ENCODE results near the gene CRYL1. TPM values are rescaled to one million over a fixed set of nuclear protein-coding genes. Genes with fewer than 3 reads are reported as not detected.

Gene CRYL1
- total and polyA plus RNA-seq, 2 of the 13 experiments (the other 11 are each of a cell fraction or from before 2014, with no cell fraction given), result 57.2 to 115 TPM

DNA sequence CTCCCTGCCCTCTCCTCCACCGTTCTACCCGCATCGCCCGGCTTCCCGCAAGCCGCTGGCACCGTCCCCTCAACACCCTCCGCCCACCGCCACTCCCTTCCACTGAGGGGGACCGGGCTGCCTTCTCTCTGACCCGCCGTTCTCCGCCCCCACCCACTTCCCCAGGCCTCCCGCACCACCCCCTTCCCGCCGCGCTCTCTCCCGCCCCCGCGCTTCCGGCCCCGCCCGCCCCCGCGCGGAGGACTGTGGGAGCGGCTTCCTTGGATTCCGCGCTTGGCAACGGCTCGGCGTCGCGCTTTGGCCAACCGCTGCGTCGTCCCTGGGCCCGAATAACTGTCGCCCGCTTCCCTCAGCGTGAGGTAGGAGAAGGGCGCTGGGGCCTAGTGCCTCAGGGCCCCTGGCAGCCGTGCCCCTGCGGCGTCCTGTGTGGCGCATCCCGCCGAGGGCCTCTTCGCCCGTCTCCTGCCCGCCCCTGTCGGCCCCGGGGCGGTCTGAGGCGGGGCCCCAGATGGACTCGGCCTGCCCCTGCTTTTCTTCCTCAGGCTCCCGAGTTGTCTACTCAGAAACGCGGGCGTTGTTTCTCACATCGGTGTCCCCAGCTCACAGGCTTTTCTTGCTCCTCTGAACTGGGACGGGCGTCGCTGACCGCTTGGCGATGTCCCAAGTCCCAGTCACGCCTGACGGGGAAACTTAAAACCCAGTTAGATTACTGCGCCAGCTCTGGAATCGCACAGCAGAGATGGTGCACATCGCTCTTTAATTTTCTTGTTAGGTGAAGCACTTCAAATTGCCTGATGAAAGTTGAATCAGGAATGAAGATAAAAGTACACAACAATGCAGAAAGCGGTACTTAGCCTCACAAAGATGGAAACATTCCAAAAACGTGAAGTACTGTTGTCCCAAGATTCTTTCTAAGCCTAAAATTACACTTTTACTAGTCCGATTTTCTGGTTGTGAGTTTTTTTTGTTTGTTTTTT is 41.5 kb upstream of the CRYL1 start, which contains the start of gene IFT88 (continued):
- TF ChIP-seq NCOA1 (CRISPR knock-in tag; IDR thresholded peaks at IDR 0.05) (no peak), AKNA (CRISPR knock-in tag; IDR thresholded peaks at IDR 0.05; ENCODE audit: borderline replicate concordance) (peak; percentile 75; the same call in 1 of the 2 replicates), ZNF230 (CRISPR knock-in tag; IDR thresholded peaks at IDR 0.05) (peak; percentile 64; the same call in 1 of the 2 replicates), TAF1 (CRISPR knock-in tag; IDR thresholded peaks at IDR 0.05) (peak; percentile 74; the same call in 1 of the 2 replicates), FOXA1 (IDR thresholded peaks at IDR 0.05) (no peak), FOXA1 (CRISPR knock-in tag; IDR thresholded peaks at IDR 0.05) (peak; percentile 13; the same call in 1 of the 2 replicates), MEF2D (CRISPR knock-in tag; IDR thresholded peaks at IDR 0.05) (peak; percentile 15; the same call in 1 of the 2 replicates), ZNF382 (CRISPR knock-in tag; IDR thresholded peaks at IDR 0.05; ENCODE audit: borderline replicate concordance) (no peak), HMG20B (CRISPR knock-in tag; conservative IDR thresholded peaks at IDR 0.05) (0 out of 2 replicates have a peak, but pooled peaks have one; percentile 23), RFX1 (IDR thresholded peaks at IDR 0.05) (peak; percentile 59; the same call in 1 of the 2 replicates), CAMTA2 (CRISPR knock-in tag; IDR thresholded peaks at IDR 0.05; ENCODE audit: borderline replicate concordance) (0 out of 2 replicates have a peak, but pooled peaks have one; percentile 22)
- TF ChIP-seq, protein P1, sequence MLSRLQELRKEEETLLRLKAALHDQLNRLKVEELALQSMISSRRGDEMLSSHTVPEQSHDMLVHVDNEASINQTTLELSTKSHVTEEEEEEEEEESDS (CRISPR knock-in tag; IDR thresholded peaks at IDR 0.05; ENCODE audit: borderline replicate concordance), result no peak
- TF ChIP-seq, protein P2, sequence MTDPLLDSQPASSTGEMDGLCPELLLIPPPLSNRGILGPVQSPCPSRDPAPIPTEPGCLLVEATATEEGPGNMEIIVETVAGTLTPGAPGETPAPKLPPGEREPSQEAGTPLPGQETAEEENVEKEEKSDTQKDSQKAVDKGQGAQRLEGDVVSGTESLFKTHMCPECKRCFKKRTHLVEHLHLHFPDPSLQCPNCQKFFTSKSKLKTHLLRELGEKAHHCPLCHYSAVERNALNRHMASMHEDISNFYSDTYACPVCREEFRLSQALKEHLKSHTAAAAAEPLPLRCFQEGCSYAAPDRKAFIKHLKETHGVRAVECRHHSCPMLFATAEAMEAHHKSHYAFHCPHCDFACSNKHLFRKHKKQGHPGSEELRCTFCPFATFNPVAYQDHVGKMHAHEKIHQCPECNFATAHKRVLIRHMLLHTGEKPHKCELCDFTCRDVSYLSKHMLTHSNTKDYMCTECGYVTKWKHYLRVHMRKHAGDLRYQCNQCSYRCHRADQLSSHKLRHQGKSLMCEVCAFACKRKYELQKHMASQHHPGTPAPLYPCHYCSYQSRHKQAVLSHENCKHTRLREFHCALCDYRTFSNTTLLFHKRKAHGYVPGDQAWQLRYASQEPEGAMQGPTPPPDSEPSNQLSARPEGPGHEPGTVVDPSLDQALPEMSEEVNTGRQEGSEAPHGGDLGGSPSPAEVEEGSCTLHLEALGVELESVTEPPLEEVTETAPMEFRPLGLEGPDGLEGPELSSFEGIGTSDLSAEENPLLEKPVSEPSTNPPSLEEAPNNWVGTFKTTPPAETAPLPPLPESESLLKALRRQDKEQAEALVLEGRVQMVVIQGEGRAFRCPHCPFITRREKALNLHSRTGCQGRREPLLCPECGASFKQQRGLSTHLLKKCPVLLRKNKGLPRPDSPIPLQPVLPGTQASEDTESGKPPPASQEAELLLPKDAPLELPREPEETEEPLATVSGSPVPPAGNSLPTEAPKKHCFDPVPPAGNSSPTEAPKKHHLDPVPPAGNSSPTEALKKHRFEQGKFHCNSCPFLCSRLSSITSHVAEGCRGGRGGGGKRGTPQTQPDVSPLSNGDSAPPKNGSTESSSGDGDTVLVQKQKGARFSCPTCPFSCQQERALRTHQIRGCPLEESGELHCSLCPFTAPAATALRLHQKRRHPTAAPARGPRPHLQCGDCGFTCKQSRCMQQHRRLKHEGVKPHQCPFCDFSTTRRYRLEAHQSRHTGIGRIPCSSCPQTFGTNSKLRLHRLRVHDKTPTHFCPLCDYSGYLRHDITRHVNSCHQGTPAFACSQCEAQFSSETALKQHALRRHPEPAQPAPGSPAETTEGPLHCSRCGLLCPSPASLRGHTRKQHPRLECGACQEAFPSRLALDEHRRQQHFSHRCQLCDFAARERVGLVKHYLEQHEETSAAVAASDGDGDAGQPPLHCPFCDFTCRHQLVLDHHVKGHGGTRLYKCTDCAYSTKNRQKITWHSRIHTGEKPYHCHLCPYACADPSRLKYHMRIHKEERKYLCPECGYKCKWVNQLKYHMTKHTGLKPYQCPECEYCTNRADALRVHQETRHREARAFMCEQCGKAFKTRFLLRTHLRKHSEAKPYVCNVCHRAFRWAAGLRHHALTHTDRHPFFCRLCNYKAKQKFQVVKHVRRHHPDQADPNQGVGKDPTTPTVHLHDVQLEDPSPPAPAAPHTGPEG (CRISPR knock-in tag; IDR thresholded peaks at IDR 0.05), result peak; percentile 74

Data from HepG2 (cell line).